ENCODE measurements around the gene CADPS.

CADPS gene

DNA sequence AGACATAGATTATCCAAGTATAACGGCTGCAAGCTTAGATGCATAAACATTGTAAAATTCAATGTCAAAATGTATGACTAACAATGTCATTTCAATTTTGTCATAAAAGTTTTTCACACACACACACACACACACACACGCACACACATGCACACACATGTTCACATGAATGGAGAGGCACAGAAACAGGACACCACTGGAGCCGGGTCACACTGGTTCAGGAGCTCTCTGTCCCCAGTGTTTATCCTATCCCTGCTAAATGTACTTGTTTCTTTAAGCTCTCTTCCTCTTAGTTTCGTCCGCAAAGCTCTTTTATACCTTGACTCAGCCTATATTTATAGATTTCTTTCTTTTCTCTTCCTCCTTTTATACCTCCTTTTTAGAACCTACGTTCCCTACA lies 249.9 kb downstream of the CADPS start:
- no peak for DNase-seq

DNA sequence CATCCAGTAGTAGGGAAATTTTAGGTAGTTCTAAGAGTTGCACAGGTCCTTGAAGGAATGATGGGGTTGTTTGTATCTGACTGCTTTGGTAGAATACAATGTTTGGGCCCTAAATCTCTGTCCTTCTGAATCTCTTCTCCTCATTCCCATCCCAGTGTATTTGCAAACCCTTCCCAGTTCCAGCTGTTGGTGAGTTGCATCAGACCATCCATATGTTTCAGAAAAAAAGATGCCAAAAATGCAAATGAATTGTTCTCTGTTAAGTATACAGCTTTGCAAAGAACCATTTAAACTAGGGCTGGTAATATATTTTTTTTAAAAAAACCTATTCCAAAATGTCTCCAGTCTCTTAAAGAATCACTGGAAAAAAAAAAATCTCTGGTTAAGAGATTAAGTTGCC lies 251.0 kb downstream of the CADPS start:
- no peak for DNase-seq

DNA sequence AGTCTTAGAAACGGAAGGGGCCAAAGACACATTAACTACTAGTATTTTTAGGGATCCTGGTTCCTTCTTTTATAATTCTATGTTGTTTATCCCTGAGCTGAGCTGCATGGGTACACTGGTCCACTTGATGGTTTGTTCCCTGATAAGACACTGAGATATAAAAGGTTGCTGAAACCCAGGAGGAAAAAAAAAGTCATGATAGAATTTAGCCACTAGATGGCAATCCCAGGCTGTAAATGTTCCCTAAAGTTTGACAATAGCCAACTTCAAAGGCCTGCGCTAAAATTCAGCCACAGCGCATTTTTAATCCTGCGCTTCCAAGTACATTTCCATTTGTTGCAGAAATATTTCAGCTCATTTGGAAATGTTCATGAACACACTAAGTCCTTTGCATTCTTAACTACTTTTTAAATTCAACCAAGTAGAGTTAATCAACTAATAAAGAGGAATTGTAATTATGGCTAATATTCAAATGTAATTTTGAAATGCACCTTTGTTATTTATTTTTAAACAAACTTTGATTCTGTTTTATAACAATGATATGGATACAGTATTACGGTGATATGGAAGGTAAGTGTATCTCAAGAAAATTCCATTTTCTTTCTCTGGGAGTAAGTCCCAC lies 252.6 kb downstream of the CADPS start:
- no peak for DNase-seq

DNA sequence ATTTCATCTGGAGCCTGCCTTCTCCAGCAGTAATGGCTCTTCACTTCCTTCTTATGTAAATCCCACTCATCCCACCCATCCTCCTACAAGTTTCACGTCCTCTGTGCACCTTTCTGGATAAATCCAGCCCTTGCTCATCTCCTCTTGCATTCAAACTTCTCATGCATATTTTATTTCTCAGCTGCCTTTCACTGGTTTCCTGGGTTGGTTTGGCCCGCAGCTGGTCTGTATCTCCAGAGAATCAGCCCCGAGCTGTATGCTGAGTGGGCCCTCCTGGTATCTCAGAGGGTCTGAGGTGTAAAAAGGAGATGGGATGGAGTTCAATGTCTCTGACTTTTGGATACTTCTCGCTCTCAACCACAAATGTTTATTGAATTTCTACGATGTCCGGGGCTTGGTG lies 253.3 kb downstream of the CADPS start:
- no peak for DNase-seq

DNA sequence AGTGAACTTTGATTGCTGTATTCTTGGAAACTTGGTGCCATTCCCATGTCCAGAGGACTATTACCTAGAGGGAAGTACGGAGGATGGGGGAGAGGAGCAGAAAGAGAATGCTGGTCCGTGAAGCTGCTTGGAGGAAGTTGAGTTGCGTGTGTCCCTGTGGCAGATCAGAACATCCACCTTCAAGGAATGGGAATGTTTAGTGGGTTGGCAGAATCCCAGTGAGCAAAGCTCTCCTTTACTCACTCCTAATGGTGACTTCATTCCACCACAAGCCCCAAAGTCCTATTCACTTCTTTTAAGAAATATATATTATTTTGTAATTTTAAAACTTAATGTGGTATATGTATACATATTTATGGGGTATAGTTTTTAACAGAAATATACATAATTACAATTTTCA lies 254.0 kb downstream of the CADPS start:
- DNase-seq = no peak

DNA sequence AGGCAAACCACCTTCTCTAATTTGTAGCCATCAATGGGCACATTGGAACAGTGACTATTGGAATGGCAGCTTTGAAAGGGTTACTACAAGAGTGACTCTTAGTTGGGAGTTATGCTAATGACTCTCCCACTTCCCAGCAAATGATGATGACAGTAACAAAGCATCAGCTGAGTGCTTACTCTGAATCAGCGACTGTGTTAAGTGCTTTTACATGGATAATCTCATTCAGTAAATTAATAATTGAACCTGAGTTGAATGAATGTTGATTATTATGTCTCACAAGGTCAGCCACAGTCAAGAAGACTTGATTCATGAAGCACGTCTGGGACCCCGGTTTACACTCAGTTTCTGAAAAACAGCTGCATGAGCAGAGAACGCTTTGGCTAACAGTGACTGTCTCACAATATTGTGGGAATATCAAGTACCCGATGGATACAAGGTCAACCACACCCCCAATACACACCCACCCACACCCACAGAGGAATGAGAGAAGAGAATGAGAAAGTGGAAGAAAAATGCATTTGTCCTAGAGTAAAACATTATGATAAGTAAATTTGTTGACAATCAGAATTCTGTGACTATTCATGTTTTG lies 259.9 kb downstream of the CADPS start:
- no peak for DNase-seq

DNA sequence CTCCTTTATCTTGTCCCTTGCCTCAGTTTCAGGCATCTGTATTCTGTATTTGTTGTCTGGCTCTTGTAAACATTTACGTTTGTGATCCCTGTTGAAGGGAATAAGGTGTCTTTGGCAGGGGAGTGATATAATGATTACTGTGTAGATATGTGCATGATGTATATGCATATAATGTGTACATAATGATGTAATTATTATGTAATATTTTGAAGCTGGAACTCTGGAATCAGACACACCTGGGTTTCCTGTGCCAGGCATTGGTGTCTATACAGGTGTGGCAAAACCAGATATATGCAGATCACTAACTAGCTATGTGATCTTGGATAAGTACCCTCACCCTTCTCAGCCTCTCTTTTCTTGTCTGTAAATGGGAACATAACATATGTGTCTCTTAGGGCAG lies 260.7 kb downstream of the CADPS start:
- no peak for DNase-seq

DNA sequence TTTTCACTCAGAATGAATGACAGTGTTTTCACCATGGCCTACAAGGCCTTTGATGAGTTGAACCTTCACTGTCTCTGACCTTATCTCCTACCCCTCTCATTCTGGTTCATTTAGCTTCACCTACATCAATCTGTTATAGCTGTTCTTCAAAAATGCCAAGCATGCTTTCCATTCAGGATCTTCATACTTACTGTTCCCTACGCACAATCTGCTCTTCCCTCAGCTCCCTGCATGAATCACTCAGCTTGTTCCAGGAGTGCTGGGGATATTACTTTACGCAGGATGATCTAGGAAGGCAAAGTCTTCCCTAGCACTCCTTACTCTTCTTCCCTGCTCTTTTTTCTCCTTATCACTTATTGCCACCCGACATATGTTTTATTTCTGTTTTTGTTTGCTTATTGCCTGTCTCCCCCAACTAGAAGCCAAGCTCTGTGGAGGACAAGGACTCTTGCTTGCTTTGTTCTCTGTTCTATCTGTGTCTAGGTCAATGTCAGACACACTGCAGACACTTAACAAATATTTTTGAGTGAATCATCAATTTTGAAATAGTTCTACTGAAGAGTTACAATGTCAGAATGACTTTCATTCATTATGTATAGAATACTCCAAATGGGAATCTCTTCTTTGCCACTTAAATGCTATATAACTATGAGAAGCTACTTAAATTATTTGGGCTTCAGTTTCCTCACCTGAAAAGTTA lies 263.5 kb downstream of the CADPS start:
- no peak for DNase-seq

DNA sequence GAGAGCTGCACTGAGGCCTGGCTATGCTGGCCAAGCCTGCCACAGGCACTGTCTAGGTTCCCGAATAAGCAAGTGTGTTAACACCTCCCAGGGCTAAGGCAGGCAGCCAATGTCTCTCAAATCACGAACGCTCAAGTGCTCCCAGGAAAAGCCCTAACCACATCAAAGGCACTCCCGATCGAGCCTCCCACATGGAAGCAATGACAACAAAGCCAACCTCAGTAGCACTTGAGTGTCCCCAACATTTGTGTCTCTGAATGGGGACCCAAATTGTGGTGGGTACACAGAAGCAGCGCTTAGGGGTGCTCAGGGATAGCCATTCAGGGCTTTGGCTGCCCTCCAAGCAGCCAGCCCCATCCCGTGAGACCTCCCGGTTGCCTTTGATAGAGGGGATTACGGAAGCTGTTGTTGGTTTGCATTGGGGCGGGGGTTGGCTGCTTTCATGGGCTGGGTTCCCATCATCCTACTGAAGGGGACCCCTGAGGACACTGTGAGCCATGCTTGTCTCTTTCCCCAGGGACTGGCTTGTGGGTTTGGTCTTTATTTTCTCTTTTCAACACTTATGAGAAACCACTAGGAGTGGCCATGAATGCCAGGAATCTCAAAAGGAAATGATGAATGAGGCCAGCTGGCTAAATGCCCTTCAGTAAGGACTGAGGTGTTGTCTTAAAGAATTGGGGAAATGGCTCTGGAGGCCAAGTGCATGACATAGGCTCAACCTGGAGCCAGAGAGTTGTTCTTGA lies 267.8 kb downstream of the CADPS start:
- no peak for DNase-seq

DNA sequence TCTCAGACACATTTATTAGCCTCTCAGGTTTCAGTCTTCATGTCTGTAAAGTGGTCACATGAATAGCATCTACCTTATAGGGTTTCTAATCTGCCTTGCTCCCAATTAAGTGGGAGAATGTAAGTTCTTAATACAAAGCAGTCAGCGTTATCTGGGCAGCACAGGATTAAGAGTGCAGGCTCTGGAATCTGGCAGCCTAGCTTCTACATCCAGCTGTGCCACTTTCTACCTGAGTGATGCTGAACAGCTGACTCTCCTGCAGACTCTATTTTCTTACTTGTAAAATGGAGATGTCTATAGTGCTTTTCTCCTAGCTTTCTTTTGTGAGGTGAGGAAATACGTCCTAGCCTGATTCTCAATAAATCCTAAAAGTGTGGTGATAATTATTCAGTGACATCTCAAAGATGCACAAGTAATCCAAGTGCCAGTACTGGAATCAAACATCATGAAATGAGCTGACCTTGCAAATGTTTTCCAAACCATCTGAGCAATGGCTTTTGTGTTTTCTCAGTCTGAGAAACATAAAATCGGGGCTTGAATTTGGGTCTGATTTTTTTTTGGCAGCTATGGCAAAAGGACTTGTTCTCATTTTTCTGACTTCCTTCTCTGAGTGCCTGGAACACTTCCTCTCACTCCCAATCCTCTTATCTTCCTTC lies 269.7 kb downstream of the CADPS start:
- no peak for DNase-seq

DNA sequence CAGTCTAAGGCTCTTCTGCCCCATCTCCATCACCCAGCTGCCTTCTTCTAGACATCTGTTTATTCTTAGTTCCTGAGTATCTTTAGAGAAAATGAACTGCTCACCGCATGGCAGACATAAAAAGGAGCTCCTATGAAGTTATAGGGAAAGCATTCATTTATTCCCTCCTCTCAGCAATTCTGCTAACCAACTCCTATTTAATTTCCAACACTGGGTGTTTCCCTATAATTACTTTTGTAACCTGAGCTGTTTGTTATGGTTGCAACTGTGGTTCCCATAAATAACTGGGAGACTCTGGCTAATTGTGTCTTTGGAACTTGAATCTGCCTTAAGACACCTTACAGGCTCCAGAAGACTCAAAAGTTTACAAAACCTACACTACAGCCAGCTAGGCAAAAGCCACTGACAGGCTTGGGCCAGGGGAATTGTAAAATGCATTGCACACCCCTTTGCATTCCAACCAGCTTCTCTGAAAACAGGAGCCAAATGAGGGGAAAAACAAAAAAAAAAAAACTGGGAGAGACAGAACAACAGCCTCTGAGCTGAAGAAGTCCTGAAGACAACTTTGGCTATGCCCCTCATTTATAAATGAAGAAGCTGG lies 270.4 kb downstream of the CADPS start:
- DNase-seq = no peak

DNA sequence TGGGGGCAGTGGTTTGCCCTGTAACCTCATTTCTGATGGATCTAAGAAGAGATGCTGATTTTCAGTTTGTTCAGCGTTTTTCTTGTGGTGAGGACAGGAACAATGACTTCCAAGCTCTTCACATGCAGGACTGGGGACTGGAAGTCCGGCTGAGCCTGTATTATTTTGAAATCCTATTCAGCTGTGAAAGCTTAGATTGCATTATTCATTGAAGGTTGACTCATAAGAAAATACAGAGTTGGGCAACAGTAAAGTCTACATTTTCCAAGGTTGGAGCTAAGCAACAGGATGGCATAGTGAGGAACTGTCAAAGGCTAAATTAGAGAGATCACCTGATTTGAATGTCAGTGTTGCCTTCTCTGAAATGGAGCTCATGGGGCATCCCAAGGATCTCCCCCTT lies 270.9 kb downstream of the CADPS start:
- no peak for DNase-seq

DNA sequence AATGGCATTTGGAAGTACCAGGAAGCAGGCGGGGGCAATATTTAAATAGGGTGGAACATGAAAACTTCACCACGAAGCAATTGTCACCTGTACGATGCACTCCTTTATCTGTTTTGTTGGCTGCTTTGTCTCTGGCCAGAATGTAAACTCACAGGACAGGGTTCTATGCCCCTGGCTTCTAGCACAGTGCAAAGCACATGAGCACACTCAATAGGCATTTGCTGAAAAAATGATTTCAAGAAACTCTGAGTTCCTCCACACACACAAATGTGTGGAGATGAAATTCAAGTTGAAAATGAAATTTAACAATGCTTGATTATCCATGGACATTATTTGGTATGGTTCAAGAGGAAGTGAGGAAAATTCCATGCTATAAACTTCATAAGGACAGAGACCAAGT lies 272.2 kb downstream of the CADPS start:
- no peak for DNase-seq

DNA sequence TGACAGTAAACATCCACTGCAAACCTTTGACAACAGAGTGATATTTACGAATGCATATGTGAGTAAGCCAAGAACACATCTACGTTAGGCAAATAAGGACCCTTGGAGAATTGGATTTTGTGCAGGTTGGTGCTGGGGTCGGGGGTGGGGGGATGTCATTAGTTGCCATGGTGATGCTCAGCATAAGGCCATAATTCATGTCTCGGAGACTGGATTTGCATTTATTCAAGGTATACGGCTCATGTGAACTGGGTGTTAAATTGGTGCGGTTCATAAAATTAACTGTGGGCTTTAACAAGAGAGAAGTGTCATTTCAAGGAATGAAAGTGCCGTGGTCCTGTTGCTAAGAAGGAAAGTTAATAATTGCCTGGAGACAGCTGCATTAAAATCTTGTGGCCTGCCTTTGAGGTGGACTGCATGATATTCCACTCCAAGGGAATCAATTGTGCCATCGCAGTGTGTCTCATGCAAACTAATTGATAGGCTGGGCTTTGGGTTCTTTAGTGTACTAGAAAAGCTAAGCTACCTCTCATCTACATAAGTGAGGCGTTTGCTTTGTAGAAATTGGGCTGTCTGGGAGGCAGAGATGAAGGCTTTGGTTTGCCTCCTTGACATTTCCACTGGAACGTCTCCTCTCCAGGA lies 273.0 kb downstream of the CADPS start:
- no peak for DNase-seq

DNA sequence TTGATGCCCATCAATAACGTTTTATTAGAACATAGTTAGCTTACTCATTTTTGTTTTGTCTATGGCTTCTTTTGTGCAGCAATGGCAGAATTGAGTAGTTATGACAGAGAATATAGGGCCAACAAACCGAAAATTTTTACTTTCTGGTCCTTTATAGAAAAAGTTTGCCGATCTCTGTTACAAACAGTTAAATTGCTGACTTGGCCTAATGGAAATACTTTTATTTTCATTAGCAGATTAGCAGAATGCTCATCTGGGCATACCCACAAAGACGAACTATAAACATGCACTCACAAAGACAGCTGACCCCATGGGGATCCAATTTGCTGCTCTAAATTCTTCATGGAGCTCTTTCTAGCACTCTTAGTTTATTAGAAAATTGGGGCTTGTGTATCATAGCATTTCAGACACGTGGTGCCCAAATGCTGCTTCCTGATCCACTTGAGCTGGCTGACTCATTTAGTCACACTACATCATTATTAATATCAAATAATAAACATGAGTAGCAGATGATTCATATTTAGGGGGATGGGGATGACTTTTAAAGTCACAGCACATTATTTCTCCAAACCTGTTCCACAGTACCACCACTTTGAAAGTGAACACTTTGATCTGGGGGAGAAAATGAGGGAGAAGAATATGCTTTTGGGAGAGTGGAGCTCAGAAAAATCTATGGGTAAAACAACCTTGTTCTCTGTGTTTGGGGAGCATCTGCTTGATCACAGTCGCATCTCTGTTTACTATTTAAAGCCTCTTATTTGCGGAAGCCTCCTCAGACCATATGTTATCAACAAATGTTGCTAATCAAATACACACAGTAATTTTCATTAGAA lies 273.8 kb downstream of the CADPS start:
- DNase-seq = no peak

DNA sequence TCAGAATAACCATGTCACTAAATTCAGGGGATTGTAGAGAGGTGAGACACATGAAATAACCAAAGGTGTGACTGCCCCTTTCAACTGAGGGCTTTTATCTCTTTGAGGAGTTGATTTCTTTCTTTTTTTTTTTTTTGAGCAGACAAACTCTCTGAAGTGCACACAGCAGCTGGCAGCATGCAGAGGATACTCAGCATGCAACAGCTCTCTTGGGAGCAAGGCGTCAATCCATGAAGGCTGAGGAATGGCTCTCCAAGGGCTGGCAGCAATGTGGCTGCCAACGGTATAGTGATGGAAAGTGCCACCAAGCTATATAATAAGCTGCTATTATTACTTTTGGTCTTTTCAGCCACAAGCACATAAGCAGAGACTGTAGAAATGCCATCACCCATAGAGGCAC lies 275.2 kb downstream of the CADPS start:
- DNase-seq = no peak

DNA sequence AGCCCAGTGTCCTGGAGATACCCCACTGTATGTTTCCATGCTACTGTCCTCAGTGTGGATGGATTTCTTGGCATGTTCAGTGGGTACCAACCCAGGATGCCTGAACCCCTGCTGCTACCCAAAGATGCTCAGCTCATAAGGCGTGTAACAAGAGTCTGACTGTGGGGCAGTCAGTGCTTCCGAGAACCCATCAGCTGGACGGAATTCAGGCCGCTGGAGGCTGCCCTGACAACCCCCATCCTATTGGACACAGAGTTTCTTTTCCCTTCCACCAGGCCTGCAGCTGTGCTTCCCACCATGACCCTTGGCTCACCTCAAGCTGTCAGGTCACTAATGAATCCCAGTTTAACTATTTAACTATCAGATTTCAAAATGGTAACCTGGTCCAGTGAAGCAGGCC lies 277.7 kb downstream of the CADPS start:
- no peak for DNase-seq

DNA sequence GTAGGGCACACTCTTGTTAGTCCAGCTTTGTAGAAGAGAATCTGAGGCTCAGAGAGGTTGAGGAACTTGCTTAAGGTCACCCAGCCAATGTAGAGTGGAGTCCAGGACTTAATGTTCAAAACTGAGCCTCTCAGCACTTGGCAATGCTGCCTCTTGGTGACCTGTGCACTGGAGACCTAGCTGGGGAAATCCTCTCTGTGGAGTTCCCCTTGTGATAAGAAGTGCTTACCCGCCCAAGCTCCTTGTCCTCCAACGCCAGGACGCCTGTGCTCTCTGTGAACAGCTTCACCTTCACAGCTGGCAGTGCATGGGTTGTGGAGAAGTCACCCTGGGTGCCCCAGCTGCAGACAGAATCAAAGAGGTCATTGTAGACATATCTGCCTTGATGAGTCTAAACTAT lies 282.8 kb downstream of the CADPS start:
- no peak for DNase-seq

DNA sequence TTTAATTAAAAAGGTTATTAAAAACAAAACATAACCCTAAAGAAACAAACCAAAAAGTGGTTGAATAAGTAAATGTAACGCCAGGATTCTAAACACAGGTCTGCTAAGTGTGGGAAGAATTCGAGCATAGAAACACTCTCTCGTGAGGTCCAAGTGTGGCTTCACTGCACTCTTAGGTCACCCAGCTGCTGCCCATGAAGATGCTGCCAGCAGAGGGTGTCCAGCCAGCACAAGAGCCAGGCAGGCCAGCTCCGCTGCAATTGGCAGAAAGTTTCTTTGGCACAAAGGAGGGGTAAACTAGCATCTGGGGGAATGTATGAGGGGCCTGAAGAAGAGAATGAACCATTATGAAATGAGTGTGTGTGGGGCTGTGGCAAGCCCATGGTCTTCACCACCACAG lies 286.1 kb downstream of the CADPS start:
- DNase-seq = no peak

DNA sequence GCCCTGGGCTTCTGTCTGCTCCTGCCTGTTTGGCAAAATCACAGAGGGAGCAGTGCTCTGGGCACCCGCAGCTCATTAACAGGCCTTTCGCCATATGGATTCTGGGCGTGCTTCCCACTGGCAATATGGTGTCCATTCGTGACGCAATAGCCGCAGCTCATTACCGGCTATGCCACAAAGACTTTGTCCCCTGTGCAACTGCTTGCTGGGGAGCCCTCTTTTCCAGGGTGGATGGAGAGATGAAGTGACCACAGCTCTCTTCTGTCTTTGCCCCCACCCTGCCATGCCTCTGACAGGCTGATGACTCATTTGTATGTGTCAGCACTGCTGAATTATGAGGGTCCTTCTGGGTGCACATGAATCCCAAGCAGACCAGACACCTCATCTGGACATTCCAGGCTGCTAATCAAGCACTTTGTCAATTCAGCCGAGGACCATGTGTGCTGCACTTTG lies 287.6 kb downstream of the CADPS start:
- DNase-seq = no peak

DNA sequence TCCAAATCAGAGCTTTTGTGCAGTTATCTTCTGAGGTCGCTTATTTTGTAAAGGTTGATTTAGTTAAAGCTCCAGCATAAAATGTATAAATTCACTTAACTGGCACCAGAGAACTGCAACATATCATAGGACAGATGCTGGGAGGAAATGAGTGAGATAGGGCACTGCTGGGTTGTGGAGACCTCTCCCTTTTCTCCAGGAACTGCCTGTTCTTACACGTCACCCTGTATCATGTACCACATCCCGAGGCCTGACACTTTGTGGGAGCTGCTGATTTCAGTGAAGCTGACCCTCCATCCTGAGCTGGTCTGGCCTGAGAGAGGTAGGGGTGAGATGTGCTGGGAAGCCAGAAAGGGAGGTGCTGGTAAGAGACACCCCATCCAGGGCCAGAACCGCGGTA lies 288.0 kb downstream of the CADPS start:
- no peak for DNase-seq
